Smooth muscle cell (in vitro differentiated cells): Measurements from ENCODE around the gene SERAC1. TPM values are rescaled to one million over a fixed set of nuclear protein-coding genes. Genes with fewer than 3 reads are reported as not detected.

Source experiments
- DNase-seq: peaks from one replicate; lab custom pipeline; 2025; ENCODE audit not compliant: unreplicated experiment; lab: John Stamatoyannopoulos, UW
- H2AFZ ChIP-seq: fragments of 200-600 bp; sonication (generic); 2 replicates; pipeline ENCODE4 v1.6.0; 2016; ENCODE audit warnings: antibody characterized with exemption, low read depth, mild to moderate bottlenecking
- H3F3A ChIP-seq: fragments of 200-600 bp; sonication (generic); 2 replicates; pipeline ENCODE4 v1.6.0; 2017; ENCODE audit warnings: antibody characterized with exemption, low read depth
- H3K27ac ChIP-seq: fragments of 200-600 bp; sonication (generic); 2 replicates; pipeline ENCODE4 v1.5.1; 2016; ENCODE audit warnings: low read depth, mild to moderate bottlenecking
- H3K27me3 ChIP-seq: fragments of 200-600 bp; sonication (generic); 2 replicates; pipeline ENCODE4 v1.6.1; 2016; ENCODE audit warnings: low read depth, mild to moderate bottlenecking
- H3K36me3 ChIP-seq: fragments of 200-600 bp; sonication (generic); 2 replicates; pipeline ENCODE4 v1.5.1; 2016; ENCODE audit warnings: low read depth
- H3K4me1 ChIP-seq: fragments of 200-600 bp; sonication (generic); 2 replicates; pipeline ENCODE4 v1.5.1; 2016; ENCODE audit warnings: low read depth
- H3K4me2 ChIP-seq: fragments of 200-600 bp; sonication (generic); 2 replicates; pipeline ENCODE4 v1.6.0; 2016; ENCODE audit warnings: mild to moderate bottlenecking
- H3K4me3 ChIP-seq: fragments of 200-600 bp; sonication (generic); 2 replicates; pipeline ENCODE4 v1.5.1; 2016; ENCODE audit warnings: mild to moderate bottlenecking
- H3K79me2 ChIP-seq: fragments of 200-600 bp; sonication (generic); 2 replicates; pipeline ENCODE4 v1.6.0; 2016; ENCODE audit warnings: low read depth, mild to moderate bottlenecking
- H3K9ac ChIP-seq: fragments of 200-600 bp; sonication (generic); 2 replicates; pipeline ENCODE4 v1.6.0; 2016; ENCODE audit warnings: low read depth
- H3K9me3 ChIP-seq: fragments of 200-600 bp; sonication (generic); replicated peaks from 2 replicates; pipeline ENCODE4 v1.5.1; 2016; ENCODE audit warnings: low read depth
- H4K20me1 ChIP-seq: fragments of 200-600 bp; sonication (generic); 2 replicates; pipeline ENCODE4 v1.6.0; 2016; ENCODE audit warnings: low read depth
- CTCF ChIP-seq: fragments of 200-600 bp; sonication (generic); IDR thresholded peaks from 2 replicates; pipeline ENCODE4 v1.5.1; 2017; ENCODE audit warnings: borderline replicate concordance, mild to moderate bottlenecking, antibody characterized with exemption; ENCODE audit not compliant: insufficient read depth, poor library complexity, severe bottlenecking
- WGBS: methylation state at CpG from one replicate; pipeline ENCODE4 v1.1.7; 2016; ENCODE audit warnings: low lambda C conversion rate; 5-methylcytosine and 5-hydroxymethylcytosine counted together
- polyA plus RNA-seq: library from polyadenylated mRNA; unstranded; fragments of >200 nt; fragmentation: Nextera tagmentation; extraction: Ambion mirVana; gene quantifications from 2 replicates; pipeline ENCODE4 v1.2.1, GENCODE V29; 2016
- total RNA-seq: library from RNA; depleted of rRNA; stranded (reverse); fragments of >200 nt; gene quantifications from 2 replicates; pipeline ENCODE4 v1.2.3, GENCODE V29; 2014

Gene SERAC1
- total and polyA plus RNA-seq, 2 experiments from 2014 or later, result 2.6 to 5.6 TPM

- peaks cover 3% of the 10 kb centered on the region for H3K4me1 ChIP-seq
- H3K27me3 ChIP-seq, result no peaks in the 10 kb centered on the region
- no peak overlapping the region for H3K27ac ChIP-seq
- no peaks in the 10 kb centered on the region for H3K79me2 ChIP-seq
- no peak overlapping the region for H3K4me3 ChIP-seq
- H3K9me3 ChIP-seq, result no peaks in the 10 kb centered on the region
- no peak overlapping the region for H2AFZ ChIP-seq
- no peak for DNase-seq
- H3F3A ChIP-seq, result no peaks in the 10 kb centered on the region
- 31% methylated on average over 3 of the region's 3 CpGs for WGBS
- no peak overlapping the region for H3K4me2 ChIP-seq
- no peaks in the 10 kb centered on the region for H3K36me3 ChIP-seq
- TF ChIP-seq CTCF, result no peak
- H3K9ac ChIP-seq, result no peak overlapping the region
- no peaks in the 10 kb centered on the region for H4K20me1 ChIP-seq
These were observed 46.7 kb downstream of the SERAC1 start for GRCh38 chr6:158121335-158121734.

- no peaks in the 10 kb centered on the region for H3K27me3 ChIP-seq
- WGBS, result 96% methylated on average over 3 of the region's 3 CpGs
- no peaks in the 10 kb centered on the region for H3K36me3 ChIP-seq
- no peaks in the 10 kb centered on the region for H3F3A ChIP-seq
- H3K27ac ChIP-seq, result no peak overlapping the region
- DNase-seq, result no peak
- TF ChIP-seq CTCF, result no peak
- H3K4me1 ChIP-seq, result peaks cover 3% of the 10 kb centered on the region
- H2AFZ ChIP-seq, result no peak overlapping the region
- H3K9ac ChIP-seq, result no peak overlapping the region
- H4K20me1 ChIP-seq, result no peaks in the 10 kb centered on the region
- no peak overlapping the region for H3K4me3 ChIP-seq
- no peaks in the 10 kb centered on the region for H3K79me2 ChIP-seq
- no peak overlapping the region for H3K4me2 ChIP-seq
- H3K9me3 ChIP-seq, result no peaks in the 10 kb centered on the region
These were observed 49.2 kb downstream of the SERAC1 start for GRCh38 chr6:158118886-158119285.

- Histone ChIP-seq H3K9ac (no peak overlapping the region), H3K4me1 (no peaks in the 10 kb centered on the region), H3K4me3 (no peak overlapping the region), H4K20me1 (no peaks in the 10 kb centered on the region), H3K27ac (no peak overlapping the region), H2AFZ (no peak overlapping the region), H3K79me2 (no peaks in the 10 kb centered on the region), H3K36me3 (no peaks in the 10 kb centered on the region), H3F3A (no peaks in the 10 kb centered on the region), H3K27me3 (no peaks in the 10 kb centered on the region), H3K9me3 (no peaks in the 10 kb centered on the region), H3K4me2 (no peak overlapping the region)
- WGBS, result 93% methylated on average over 6 of the region's 6 CpGs
- no peak for TF ChIP-seq CTCF
- DNase-seq, result no peak
These were observed 52.6 kb downstream of the SERAC1 start for GRCh38 chr6:158115508-158115907.

- Histone ChIP-seq H3K27me3 (no peaks in the 10 kb centered on the region), H3K9ac (no peak overlapping the region), H3K4me1 (no peaks in the 10 kb centered on the region), H3K79me2 (no peaks in the 10 kb centered on the region), H3K4me2 (no peak overlapping the region), H3K27ac (no peak overlapping the region), H3K9me3 (no peaks in the 10 kb centered on the region), H3K36me3 (no peaks in the 10 kb centered on the region), H4K20me1 (no peaks in the 10 kb centered on the region), H3F3A (no peaks in the 10 kb centered on the region), H2AFZ (no peak overlapping the region), H3K4me3 (no peak overlapping the region)
- TF ChIP-seq CTCF, result no peak
- DNase-seq, result no peak
- 92% methylated on average over 4 of the region's 4 CpGs for WGBS
These were observed 53.0 kb downstream of the SERAC1 start for GRCh38 chr6:158115102-158115501.
